IPS DF 6.9 (cell line): ENCODE measurements around the gene CARMIL1.
A peak's percentile ranks its signal among the peaks of the same experiment; 100 is the strongest.

Experiments
- DNase-seq: peaks from one replicate; pipeline ENCODE4 v3.0.0-alpha.2; 2013; ENCODE audit warnings: low read depth, low spot score
- H3K27ac ChIP-seq: one replicate; pipeline ENCODE4 v1.5.1; 2013; ENCODE audit warnings: low read length, control low read depth
- H3K27me3 ChIP-seq: 2 replicates; pipeline ENCODE4 v1.6.1; 2013; ENCODE audit warnings: mild to moderate bottlenecking, low read length; ENCODE audit not compliant: control insufficient read depth, insufficient read depth
- H3K36me3 ChIP-seq: 2 replicates; pipeline ENCODE4 v1.6.1; 2013; ENCODE audit warnings: low read length; ENCODE audit not compliant: control insufficient read depth, insufficient read depth
- H3K4me1 ChIP-seq: 2 replicates; pipeline ENCODE4 v1.6.1; 2013; ENCODE audit warnings: low read length; ENCODE audit not compliant: control insufficient read depth, insufficient read depth
- H3K4me3 ChIP-seq: 2 replicates; pipeline ENCODE4 v1.5.1; 2013; ENCODE audit warnings: mild to moderate bottlenecking, low read length
- H3K9me3 ChIP-seq: 2 replicates; pipeline ENCODE4 v1.6.1; 2013; ENCODE audit warnings: low read length, inconsistent platforms; ENCODE audit not compliant: control insufficient read depth, insufficient read depth
- WGBS: extraction: QIAGEN DNeasy Blood & Tissue Kit; methylation state at CpG from one replicate; pipeline ENCODE4 v1.1.7; 2013; ENCODE audit warnings: mixed read lengths, missing lambda C conversion rate; ENCODE audit not compliant: insufficient read length, insufficient coverage; 5-methylcytosine and 5-hydroxymethylcytosine counted together

CARMIL1 gene

DNA sequence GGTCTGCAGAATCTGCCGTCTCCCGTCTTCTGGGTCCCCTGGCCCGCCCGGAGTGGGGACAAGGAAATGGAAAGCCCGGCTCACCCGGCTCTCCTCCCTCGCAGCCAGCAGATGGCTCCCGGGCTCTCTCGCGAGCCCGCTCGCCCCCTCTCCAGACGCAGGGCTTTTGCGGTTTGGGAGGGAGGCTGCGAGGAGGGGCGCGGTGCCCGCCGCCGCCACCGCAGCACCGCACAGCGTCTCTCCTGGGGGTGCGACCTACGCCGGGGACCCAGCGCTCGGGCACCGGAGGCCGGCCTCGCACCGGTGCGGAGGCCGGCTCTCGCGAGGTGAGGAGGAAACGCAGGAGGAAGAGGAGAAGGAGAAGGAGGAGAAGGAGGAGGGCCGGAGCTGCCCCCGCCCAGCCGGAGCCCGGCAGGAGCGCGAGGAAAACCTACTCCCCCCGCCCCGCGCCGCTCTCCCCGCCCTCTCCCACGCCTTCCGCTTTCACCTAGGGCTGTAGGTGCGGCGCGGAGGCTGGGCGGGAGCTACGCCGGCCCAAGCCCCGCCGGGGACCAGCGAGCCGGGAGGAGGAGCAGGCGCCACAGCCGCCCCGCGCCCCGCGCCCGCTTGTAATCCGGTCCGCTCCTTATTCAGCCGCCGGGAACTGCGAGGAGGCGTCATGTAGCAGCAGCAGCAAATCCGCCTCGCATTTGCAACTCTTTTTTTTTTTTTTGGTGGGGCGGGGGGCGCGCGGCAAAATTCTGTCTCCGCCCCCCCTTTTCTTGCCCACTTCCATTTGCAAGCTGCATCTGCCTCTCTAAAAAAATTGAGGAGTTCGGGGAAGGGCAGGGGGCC, at the start of gene CARMIL1:
Gene CARMIL1 (plus strand): TSS at position 461 of the 834 bp plus-strand sequence. CDS start 422 bp downstream, outside the sequence.
- WGBS = no CpG with 5 or more reads among the region's 81 CpGs
- Histone ChIP-seq H3K4me1 (peaks cover 2% of the 10 kb centered on the region; the same call in 1 of the 2 replicates), H3K4me3 (peak within 1 kb of the TSS; percentile 76), H3K27me3 (no peaks in the 10 kb centered on the region), H3K9me3 (no peaks in the 10 kb centered on the region), H3K36me3 (no peaks in the 10 kb centered on the region), H3K27ac (no peak within 1 kb of the TSS)
- peak; percentile 48 for DNase-seq

DNA sequence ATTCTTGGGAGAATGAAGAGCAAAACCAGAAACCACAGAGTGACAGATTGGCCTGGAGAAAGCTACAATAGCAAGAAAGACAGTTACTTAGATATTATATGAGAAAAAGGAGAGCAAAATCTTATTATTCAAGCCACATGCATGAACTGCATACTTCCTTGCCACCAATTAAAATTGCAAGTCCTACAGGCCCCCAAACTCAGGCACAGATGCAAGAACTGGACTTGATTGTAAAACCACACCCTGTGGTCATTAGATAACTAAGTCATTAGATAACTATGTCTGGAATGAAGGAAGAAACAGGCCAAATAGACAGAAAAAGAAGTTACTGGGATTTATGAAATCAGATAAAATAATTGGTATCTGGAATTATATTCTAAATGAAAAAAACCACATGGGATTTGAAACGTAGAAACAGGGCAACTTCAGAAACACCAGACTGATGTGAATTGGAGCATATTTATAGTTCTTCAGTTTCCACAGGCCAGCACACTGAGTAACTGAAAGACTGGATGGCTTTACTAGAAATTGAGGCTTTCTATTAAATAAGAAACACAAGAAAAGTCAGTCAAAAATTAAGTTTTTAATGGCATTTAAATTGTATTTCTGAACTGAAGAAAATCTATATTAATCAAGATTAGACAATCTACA, 49.4 kb upstream of the CARMIL1 start:
- H3K9me3 ChIP-seq = no peaks in the 10 kb centered on the region
- no peaks in the 10 kb centered on the region for H3K36me3 ChIP-seq
- H3K4me3 ChIP-seq = no peak overlapping the region
- WGBS = no CpG with 5 or more reads among the region's 1 CpG
- no peaks in the 10 kb centered on the region for H3K27me3 ChIP-seq
- H3K27ac ChIP-seq = no peak overlapping the region
- H3K4me1 ChIP-seq = no peaks in the 10 kb centered on the region
- no peak for DNase-seq

DNA sequence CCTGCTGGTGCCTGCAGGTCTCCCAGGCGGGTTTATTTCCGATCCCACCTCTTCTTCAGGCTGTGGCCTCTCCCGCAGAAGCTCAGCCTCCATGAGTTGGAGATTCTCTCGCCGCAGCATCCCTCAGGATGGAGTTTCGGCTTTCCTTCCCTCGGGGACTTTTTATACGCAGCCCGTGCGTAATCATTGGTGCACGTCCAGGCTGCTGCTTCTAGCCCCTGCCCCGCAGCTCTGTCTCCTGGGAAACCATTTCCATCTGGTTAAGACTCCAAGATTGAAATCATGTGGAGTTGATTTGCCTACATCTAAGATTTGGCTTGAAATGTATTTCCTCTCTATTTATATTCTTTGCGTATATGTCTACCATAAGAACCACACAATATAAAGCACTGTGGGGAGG, 46.7 kb upstream of the CARMIL1 start:
- WGBS = no CpG with 5 or more reads among the region's 13 CpGs
- Histone ChIP-seq H3K9me3 (no peaks in the 10 kb centered on the region), H3K36me3 (no peaks in the 10 kb centered on the region), H3K4me3 (no peak overlapping the region), H3K27ac (no peak overlapping the region), H3K4me1 (no peaks in the 10 kb centered on the region), H3K27me3 (no peaks in the 10 kb centered on the region)
- no peak for DNase-seq

DNA sequence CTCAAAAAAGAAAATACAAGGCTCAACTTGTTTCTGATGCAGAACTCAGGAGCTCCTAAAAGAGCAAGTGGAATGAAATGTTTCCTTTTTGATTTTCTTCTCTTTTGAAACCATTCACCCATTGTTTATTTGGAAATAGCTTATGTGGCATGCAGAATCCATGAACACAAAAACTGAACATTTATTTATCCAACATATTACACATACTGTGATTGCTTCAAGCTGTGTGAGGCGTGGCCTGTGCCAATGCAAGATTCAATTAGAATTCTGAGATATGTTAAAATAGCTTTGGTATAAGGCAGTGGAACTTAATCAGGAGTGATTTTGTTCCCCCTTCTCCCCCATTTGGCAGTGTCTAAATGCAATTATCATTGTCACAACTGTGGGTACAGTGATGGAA, 45.9 kb upstream of the CARMIL1 start:
- no peaks in the 10 kb centered on the region for H3K9me3 ChIP-seq
- no peaks in the 10 kb centered on the region for H3K27me3 ChIP-seq
- no peaks in the 10 kb centered on the region for H3K36me3 ChIP-seq
- no peaks in the 10 kb centered on the region for H3K4me1 ChIP-seq
- WGBS = no CpG with 5 or more reads among the region's 1 CpG
- H3K4me3 ChIP-seq = no peak overlapping the region
- H3K27ac ChIP-seq = no peak overlapping the region
- no peak for DNase-seq

DNA sequence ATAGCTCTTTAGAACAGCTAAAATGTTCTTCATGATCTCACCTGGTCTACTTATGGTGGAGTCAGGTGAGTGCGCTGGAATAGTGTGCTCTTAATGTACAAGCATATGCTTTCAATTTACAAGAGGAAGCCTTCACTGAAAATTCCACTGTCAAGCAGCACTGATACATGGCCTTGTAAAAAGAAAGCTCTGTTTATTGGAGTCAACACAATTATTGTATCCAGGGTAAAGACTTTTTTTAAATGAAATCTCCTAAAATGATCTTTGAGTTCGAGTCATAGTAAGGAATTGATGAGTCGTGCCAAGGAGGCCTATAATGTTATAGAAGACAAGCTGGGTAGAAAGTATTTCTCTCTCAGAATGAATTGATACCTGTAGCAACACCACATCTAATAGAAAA, 41.6 kb upstream of the CARMIL1 start:
- no peak for DNase-seq
- H3K36me3 ChIP-seq = no peaks in the 10 kb centered on the region
- no peaks in the 10 kb centered on the region for H3K4me1 ChIP-seq
- no peak overlapping the region for H3K4me3 ChIP-seq
- no peak overlapping the region for H3K27ac ChIP-seq
- H3K27me3 ChIP-seq = no peaks in the 10 kb centered on the region
- WGBS = no CpG with 5 or more reads among the region's 3 CpGs
- no peaks in the 10 kb centered on the region for H3K9me3 ChIP-seq

DNA sequence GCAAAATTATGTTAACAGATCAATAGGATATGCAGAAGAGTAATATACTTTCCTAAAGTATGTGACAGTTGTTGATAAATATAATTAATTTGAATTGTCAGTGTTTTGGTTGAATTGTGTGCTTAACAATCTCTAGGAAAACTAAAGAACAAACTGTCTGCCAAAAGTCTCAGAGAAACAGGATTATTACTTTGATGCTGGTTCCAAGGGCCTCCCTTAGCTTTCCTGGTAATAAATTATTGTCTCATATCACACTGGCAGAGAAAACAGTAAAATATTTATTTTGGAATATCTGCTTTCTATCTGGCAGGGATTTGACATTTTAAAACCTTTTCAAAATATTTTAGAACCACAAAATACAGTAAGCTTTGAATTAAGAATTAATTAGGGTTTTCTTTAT, 40.1 kb upstream of the CARMIL1 start:
- Histone ChIP-seq H3K4me1 (no peaks in the 10 kb centered on the region), H3K4me3 (no peak overlapping the region), H3K36me3 (no peaks in the 10 kb centered on the region), H3K27me3 (no peaks in the 10 kb centered on the region), H3K27ac (no peak overlapping the region), H3K9me3 (no peaks in the 10 kb centered on the region)
- no peak for DNase-seq

DNA sequence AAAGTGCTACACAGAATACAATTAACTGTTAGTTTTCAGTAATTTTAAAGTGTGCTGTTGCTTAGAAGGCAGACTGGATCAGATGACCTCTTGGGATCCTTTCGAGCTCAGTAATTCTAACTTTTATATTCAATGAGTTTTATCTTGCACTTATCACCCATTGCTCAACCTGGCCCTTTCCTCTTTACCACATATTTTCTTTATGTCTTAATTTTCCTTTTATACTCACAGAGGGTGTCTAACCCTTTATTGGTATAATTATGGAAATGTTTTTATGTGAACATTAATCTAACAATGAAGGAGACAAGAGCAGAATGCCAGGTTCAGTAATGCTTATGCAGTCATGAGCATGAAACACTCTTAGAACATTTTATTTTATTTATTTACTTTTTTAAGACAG, 39.7 kb upstream of the CARMIL1 start:
- Histone ChIP-seq H3K9me3 (no peaks in the 10 kb centered on the region), H3K27me3 (no peaks in the 10 kb centered on the region), H3K4me1 (no peaks in the 10 kb centered on the region), H3K4me3 (no peak overlapping the region), H3K27ac (no peak overlapping the region), H3K36me3 (no peaks in the 10 kb centered on the region)
- no CpG with 5 or more reads among the region's 1 CpG for WGBS
- DNase-seq = no peak

DNA sequence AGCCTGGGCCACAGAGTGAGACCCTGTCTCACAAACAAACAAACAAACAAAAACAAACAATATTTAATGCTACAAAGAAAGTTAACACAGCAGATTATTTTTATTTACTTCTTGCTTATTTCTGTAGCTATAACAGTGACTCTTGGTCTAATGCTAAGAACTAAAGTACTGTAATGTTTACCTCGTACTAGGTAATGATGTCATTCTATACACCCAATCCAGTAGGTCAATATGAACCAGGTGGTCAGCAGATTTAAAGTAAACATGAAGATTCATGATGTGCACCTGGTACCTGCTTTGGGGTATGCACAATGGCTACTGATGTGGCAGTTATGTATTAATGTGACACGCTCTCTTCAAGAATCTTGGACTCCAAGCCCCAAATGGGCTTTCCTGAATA, 36.6 kb upstream of the CARMIL1 start:
- no CpG with 5 or more reads among the region's 2 CpGs for WGBS
- no peak overlapping the region for H3K4me3 ChIP-seq

DNA sequence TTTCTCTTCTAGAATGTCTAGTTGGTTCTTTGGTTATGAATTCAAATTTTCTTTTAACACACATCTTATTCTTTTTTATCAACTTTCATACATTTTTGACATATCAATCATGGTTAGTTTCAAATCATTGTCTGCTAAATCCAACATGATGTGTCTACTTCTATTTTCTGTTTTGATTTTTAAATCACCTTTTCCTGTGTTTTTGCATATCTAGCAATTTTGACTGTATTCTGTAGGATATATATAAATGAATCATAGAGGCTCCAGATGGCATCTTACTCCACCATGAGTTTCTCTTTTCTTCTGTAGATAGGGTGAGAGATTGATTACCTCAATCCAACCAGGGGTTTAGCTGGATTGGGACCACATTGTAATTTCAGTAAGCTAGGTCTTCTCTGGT, 34.3 kb upstream of the CARMIL1 start:
- H3K27ac ChIP-seq = no peak overlapping the region
- H3K27me3 ChIP-seq = no peaks in the 10 kb centered on the region
- no peaks in the 10 kb centered on the region for H3K9me3 ChIP-seq
- no peak for DNase-seq
- no peaks in the 10 kb centered on the region for H3K36me3 ChIP-seq
- H3K4me3 ChIP-seq = no peak overlapping the region
- H3K4me1 ChIP-seq = no peaks in the 10 kb centered on the region

More for the DNA sequence above, 36.6 kb upstream of the CARMIL1 start:
- Histone ChIP-seq H3K27ac (no peak overlapping the region), H3K9me3 (no peaks in the 10 kb centered on the region), H3K4me1 (no peaks in the 10 kb centered on the region), H3K27me3 (no peaks in the 10 kb centered on the region), H3K36me3 (no peaks in the 10 kb centered on the region)
- no peak for DNase-seq

DNA sequence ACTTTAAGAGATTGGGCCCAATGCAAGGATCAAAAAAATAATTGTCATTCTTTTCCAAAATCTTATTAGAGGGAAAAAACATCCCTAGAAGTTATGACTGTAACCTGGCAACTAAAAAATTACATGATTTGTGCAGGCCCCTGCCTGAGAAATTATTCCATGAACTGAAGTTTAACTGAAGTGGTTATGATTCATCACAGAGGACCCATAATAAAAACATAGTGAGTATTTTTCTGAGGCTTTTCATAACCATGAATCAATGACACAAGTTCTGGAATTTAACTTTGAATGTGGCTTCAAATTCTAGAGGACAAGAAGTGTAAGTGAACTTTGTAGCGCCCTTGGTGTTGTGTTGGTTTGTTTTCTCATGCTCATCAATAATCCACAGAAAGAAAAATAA, 31.1 kb upstream of the CARMIL1 start:
- WGBS = no CpG with 5 or more reads among the region's 1 CpG

DNA sequence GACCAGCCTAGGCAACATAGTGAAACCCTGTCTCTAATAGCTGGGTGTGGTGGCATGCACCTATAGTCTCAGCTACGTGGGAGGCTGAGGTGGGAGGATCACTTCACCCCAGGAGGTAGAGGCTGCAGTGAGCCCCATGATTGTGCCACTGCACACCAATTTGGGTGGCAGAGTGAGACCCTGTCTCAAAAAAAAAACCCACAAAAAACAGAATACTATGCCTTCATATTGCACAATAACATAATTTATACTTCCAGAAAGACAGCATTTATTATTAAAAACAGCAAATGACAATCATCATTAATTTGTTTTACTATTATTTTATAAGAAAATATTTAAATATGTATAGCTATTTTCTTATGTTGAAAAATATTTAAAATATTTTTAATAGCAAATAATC, 30.0 kb upstream of the CARMIL1 start:
- Histone ChIP-seq H3K4me1 (no peaks in the 10 kb centered on the region), H3K9me3 (no peaks in the 10 kb centered on the region), H3K4me3 (no peak overlapping the region), H3K27ac (no peak overlapping the region), H3K27me3 (no peaks in the 10 kb centered on the region), H3K36me3 (no peaks in the 10 kb centered on the region)
- no peak for DNase-seq
- WGBS = no CpG with 5 or more reads among the region's 1 CpG

More for the DNA sequence above, 31.1 kb upstream of the CARMIL1 start:
- H3K9me3 ChIP-seq = no peaks in the 10 kb centered on the region
- H3K4me1 ChIP-seq = no peaks in the 10 kb centered on the region
- DNase-seq = no peak
- no peaks in the 10 kb centered on the region for H3K27me3 ChIP-seq
- H3K36me3 ChIP-seq = no peaks in the 10 kb centered on the region
- no peak overlapping the region for H3K27ac ChIP-seq
- no peak overlapping the region for H3K4me3 ChIP-seq
